HL-60/S4 treated with phorbol 12-myristate 13-acetate at 8.2 ng/mL for 4 days and 3 days (cell line): ENCODE measurements around the gene TEX38.
"Not testable (repeated sequence)": the region's sequence is repeated elsewhere in the genome, so short reads cannot be mapped to it uniquely, and the experiment has no call there.

Experiments used
- in situ Hi-C: fragments of 300-500 bp; cut with MboI; formaldehyde crosslinking; loops from 2 replicates; pipeline ENCODE4 v1.15.0; 2022; ENCODE audit warnings: low sequenced_read_pairs

Gene TEX38

DNA sequence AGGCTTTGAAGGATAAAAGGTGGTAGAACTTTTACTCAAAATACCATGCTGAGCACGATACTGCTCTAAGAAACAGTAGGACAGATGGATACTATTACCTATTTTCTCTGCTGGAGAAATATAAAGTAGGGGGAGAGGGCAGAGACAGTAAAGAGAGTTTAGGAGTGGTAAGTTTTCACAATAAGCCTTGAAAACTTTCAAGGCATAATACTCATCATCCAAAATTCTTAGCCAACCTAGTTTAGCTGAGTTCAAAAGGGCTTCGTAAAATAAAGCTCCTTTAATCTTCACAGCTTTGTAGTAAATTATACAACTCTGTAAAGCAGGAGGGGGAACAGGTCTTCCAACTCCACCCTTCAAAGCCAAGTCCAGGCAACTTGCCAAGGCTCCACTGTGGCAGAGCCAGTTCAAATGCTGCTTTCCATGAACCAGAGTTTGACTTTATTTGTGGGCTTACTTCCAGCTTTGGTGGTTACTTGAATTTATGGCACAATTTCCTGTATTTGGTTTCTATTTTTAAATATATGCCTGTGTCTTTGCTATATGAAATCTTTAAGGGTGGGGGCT lies 15.5 kb downstream of the TEX38 start:
- in situ Hi-C loops = no loop called here

DNA sequence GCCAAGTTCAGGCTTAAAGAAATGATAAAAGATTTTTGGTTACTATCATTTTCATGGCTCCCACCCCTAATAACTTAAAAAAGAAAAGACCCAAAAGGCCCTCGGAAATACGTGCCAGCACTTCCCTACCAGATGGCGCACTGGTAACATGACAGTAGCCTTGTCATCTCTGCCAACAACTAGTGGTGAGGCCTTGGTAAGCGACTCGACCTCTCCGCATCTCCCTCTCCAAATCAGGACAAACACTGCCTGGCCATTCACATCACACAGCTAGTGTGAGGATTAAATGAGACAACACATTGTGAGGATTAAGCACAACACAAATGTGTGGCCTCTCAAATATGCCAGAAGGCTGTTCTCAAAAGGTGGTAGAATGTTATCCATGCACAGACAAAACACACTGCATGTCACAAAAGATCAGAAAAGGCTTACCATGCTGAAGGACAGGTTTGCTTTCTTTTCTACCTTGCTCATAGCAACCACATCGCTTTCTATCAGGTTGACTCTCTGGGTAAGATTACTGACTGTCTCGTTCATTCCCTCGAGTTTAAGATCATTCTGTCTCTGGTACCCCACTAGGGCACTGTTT lies 16.4 kb downstream of the TEX38 start:
- in situ Hi-C loops = no loop called here

DNA sequence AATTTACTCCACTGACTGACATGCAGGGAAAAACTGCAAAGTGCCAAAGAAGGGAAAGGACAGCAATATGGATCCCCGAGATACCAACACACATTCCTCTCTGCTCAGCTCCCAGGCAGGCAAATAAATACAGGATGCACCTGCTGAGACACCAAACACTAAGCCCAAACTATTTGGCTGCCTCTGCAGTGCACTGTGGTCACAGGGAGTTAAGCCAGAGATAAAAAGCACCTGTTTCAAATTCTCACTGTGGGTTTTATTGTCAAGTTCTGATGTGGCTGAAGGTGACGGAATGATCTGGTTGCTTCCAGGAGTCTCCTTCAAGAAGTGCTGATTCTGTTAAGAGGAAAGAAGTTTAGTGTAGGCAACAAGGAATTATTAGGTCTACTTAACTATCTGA lies 17.7 kb downstream of the TEX38 start:
- in situ Hi-C loops = no loop called here

DNA sequence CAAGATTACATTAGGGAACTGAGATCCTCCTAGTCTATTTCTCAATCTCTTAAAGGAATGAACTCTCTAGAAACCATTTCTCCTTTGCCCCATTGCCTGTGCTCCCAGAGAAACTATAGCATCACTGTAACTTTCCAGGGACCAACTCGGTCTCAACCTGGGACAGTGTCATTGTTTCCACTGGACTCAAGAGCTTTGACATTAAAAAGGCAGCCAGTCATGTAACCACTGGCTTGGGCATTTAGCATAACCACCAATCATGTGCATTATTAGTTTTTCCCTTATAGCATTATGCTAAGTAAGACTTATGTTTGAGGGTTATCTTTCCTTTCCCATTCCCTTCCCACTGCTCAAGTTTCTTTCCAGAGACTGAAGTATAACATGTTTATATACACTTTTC lies 18.2 kb downstream of the TEX38 start:
- in situ Hi-C loops = no loop called here

- in situ Hi-C loops = no loop called here
Observed at GRCh38 chr1:46690931-46691421, 19.3 kb downstream of the TEX38 start.

DNA sequence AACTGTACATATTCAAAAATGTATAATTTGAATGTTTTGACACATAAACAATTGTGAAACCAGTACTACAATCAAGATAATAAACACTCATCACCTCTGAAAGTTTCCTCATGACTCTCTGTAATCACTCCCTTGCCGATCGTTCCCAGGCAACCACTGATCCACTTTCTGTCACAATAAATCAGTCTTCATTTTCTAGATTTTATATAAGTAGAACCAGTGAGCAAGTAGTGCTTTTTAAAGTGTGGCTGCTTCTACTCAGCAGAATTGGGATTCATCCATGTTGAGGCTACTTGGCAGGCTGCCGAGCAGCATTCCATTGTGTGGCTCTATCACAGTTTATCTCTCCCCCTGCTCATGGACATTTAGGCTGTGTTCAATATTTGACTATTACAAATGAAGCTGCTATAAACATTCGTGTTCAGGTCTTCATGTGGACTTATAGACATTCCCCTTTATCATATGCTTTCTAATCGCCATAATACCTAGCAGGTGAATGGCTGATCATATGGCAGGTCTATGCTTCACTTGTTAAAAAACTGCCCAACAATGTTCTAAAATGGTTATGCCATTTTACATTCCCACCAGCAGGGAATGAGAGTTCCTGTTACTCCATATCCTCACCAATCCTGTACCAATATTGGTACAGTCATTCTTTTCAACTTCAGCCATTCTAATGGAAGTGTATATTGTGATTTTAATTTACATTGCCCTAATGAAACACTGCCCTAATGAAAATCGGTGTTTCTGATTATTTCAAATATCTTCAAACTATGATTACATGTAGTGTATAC lies 20.5 kb downstream of the TEX38 start:
- in situ Hi-C loops = no loop called here

GRCh38 chr1:46692811-46693770 lies 21.4 kb downstream of the TEX38 start:
- in situ Hi-C loops = no loop called here

GRCh38 chr1:46694676-46695075 lies 23.0 kb downstream of the TEX38 start:
- in situ Hi-C loops = not testable (repeated sequence)

- in situ Hi-C loops = no loop called here
Observed at GRCh38 chr1:46697053-46697452, 25.4 kb downstream of the TEX38 start.

DNA sequence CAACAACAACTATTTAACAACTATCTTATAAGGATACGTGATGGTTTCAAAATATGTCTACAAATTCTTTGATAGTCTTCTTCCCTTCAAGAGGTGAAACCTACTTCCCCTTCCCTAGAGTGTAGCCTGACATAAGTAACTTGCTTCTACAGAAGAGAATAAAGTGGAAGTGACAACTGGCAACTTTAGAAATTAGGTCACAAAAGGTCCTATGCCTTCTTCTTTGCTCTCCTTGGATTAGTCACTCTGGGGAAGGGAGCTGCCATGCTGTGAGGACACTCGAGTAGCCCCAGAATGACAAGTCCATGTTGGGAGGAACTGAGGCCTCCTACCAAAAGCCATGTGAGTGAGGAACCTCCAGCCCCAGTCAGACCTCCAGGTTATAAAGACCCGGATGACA lies 28.0 kb downstream of the TEX38 start:
- in situ Hi-C loops = no loop called here

DNA sequence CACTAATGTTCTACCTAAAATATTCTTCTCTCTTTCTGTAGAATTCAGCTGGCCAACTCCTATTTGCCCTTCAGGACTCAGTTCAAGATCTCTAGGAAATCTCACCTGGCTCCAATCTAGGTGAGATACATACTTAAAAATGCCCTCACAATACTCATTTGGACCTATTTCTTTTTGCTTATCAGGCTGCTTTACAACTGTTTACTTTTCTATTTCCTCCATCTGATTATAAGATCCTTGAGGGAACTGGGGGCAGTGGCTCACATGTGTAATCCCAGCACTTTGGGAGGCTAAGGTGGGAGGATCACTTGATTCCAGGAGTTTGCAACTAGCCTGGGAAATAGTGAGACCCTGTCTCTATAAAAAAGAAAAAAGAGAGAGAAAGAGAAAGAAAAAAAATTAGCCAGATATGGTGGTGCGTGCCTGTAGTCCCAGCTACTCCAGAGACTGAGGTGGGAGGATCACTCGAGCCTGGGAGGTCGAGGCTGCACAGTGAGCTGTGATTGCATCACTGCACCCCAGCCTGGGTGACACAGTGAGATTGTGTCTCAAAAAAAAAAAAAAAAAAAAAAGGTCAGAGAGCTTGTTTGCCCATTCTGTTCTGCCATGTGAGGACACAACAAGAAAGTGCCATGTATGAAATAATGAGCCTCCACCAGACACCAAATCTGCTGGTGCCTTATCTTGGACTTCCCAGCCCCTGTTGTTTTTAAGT lies 32.4 kb downstream of the TEX38 start:
- in situ Hi-C loops = no loop called here

GRCh38 chr1:46705408-46705807 lies 33.8 kb downstream of the TEX38 start:
- in situ Hi-C loops = no loop called here

- in situ Hi-C loops = no loop called here
Observed at GRCh38 chr1:46708121-46708520, 36.5 kb downstream of the TEX38 start.

GRCh38 chr1:46714976-46715375 lies 43.3 kb downstream of the TEX38 start:
- in situ Hi-C loops = no loop called here

DNA sequence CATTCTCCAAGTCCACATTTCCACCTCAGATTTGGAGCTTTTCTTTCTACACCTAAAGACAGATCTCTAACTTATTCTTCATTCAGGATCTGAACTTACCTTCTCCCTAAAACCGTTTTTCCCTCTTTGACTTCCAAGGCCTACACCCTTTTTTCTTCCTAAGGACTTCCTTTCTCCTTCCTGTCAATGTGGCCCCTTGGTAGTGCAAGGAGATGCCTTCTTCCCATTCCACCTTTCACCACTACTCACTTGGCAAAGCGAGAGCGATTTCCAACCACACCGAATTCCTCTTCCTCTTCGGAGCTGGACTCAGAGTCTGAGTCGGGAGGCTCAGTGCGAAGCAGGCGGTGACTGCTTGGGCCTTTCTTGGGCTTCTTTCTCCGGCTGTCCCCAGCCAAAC lies 46.0 kb downstream of the TEX38 start:
- in situ Hi-C loops = no loop called here

DNA sequence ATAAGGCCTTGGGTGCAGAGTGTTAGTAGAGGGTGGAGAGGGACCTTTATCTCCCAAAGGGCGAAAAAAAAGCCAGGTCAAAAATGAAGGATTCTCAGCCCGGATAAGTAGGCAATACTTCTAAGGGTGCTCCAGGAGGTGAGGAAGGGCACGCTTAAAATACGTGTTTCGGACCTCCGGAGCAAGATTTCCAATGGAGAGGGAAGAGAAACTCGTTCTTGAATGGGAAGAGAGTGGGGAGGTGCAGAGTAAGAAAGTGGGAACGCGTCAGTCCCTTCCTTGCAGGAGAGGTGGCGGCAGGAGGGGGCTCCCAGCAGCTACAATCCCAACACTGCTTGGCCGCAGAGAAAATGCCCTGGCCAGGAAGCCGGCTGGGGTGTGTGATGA lies 46.7 kb downstream of the TEX38 start:
- in situ Hi-C loops = no loop called here

DNA sequence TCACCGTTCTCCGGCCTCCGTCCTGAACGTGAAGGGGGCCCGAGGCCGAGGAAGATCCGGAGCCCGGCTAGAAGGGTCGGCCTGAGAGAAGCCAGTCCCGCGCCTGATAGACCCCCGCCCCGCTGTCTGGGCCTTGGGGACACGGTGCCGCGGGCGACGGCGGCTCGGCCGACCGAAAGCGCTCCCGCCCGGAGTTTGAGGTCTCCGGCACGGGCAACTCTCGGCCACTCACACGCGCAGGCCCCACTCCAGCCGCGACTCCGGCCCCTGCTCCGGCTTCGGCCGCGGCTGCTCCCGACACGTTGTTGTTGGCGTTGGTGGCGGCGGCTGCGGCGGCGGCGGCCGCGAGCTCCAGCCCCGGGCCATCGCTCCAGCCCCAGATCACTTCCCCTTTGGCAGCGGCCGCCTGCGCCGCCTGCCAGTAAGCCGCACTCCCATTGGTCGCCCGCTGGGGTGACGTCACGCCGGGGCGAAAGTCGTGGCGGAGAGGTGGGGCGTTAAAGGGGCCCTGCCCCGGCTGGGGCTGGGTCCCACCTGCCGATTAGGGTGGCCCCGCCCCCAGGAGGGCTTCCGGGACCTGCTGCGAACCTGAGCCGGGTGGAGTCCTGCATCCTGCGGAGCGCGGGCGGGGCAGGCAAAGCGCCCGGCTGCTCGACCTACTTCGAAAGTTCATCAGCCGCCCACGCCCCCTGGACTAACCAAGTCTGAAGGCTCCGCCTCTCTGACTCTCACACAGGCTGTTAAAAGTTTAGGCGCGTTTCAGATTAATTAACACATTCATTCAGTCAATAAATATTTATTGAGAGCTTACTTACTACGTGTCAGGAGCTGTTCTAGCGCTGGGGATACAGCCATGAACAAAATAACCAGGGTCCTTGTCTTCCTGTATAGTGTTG lies 47.3 kb downstream of the TEX38 start, which contains the start of gene EFCAB14:
Gene EFCAB14, minus strand, starts transcription at position 388 of the 896 bp plus-strand sequence. CDS start 1,027 bp downstream, outside the sequence.
- in situ Hi-C loops = no loop called here

GRCh38 chr1:46719689-46720088 lies 48.0 kb downstream of the TEX38 start:
- in situ Hi-C loops = no loop called here

DNA sequence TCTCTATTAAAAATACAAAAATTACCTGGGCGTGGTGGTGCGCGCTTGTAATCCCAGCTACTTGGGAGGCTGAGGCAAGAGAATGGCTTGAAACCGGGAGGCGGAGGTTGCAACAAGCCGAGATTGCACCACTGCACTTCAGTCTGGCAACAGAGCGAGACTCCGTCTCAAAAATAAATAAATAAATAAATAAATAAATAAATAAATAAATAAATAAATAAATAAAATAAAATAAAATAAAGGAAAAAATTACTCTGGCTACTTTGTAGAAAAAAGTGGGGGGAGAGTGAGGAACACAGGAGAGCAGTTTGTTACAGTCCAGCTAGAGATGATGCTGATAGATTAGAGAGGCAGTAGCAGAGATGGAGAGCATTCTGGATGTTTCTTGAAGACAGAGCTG lies 48.7 kb downstream of the TEX38 start:
- in situ Hi-C loops = not testable (repeated sequence)
